Activated T-cell treated with anti-CD3 and anti-CD28 coated beads, Interleukin-2, amount 50 U/mL, for 72 hours (primary cell): ENCODE results near the gene GNPTG. TPM values are rescaled to one million over a fixed set of nuclear protein-coding genes. Genes with fewer than 3 reads are reported as not detected.

ENCODE experiments used
- ATAC-seq, 2 donors: fragments of 150-1000 bp; cut with Tn5 transposase; replicated peaks in 1 of 2; 2 replicates each; pipeline ENCODE4 v1.10.0; 2021; ENCODE audit warnings: moderate library complexity in 2 of 2, mild to moderate bottlenecking in 1 of 2
- DNase-seq, 2 donors: peaks; one replicate each; pipeline ENCODE4 v3.0.0; 2021 to 2022; ENCODE audit warnings: mixed read lengths in 1 of 2
- H3K27ac Mint-ChIP-seq: one replicate; pipeline ENCODE4 v1.8.0; 2022; ENCODE audit warnings: mild to moderate bottlenecking, moderate library complexity, mixed read lengths
- H3K27me3 Mint-ChIP-seq: one replicate; pipeline ENCODE4 v1.8.0; 2022; ENCODE audit warnings: low read depth, mixed read lengths
- H3K36me3 Mint-ChIP-seq, 2 donors: one replicate each; pipeline ENCODE4 v1.8.0; 2022; ENCODE audit warnings: mixed read lengths in 2 of 2, mild to moderate bottlenecking in 1 of 2; ENCODE audit not compliant: insufficient read depth in 2 of 2
- H3K4me1 Mint-ChIP-seq: one replicate; pipeline ENCODE4 v1.8.0; 2022; ENCODE audit warnings: low read depth, mixed read lengths
- H3K4me3 Mint-ChIP-seq, 2 donors: one replicate each; pipeline ENCODE4 v1.8.0; 2022; ENCODE audit warnings: mild to moderate bottlenecking in 2 of 2, mixed read lengths in 2 of 2, moderate library complexity in 2 of 2
- H3K9me3 Mint-ChIP-seq, 2 donors: one replicate each; pipeline ENCODE4 v1.8.0; 2022; ENCODE audit warnings: mixed read lengths in 2 of 2
- total RNA-seq, 2 donors: library from RNA; stranded (reverse); gene quantifications; one replicate each; pipeline ENCODE4 v1.2.3, GENCODE V29; 2022

Gene GNPTG
- 10 to 100 TPM; 22.1 to 23.8 TPM for total RNA-seq

GRCh38 chr16:1351582-1352362 lies at the start of gene GNPTG, which contains the start of gene TSR3:
TSS of gene GNPTG (plus strand) at chr16:1351931. CDS start at chr16:1351966, 35 bp downstream.
TSS of gene TSR3 (minus strand) at chr16:1351878. CDS start at chr16:1351804, 74 bp downstream.
- ATAC-seq: peak; percentile 93 to 95
- H3K4me3 Mint-ChIP-seq: peak within 1 kb of the TSS; percentile 87 to 94
- H3K4me1 Mint-ChIP-seq: peaks cover 38% of the 10 kb centered on the region
- DNase-seq: peak; percentile 91 to 93
- no peaks in the 10 kb centered on the region for H3K36me3 Mint-ChIP-seq
- H3K27me3 Mint-ChIP-seq: no peaks in the 10 kb centered on the region
- H3K27ac Mint-ChIP-seq: peak within 1 kb of the TSS; percentile 97
- H3K9me3 Mint-ChIP-seq: no peaks in the 10 kb centered on the region

- no peaks in the 10 kb centered on the region for H3K9me3 Mint-ChIP-seq
These were observed 45.9 kb upstream of the GNPTG start for GRCh38 chr16:1305823-1306222.

DNA sequence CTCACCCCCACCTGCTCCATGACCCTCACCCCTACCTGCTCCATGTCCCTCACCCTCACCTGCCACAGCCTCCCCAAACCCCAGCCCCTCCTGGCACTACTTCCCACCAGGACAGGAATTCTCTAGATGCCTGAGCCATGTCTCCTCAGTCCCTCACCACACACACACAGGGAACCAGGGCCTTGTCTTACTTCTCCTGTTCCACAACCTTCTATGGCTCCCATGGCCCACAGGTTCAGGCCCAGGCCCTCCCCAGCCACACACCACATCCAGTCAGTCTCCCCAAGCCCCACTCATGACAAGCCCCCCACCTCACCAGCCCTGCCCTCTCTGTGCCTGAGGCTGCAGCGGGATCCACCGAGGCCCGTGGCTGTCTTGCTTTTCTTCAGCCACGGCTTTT lies 45.4 kb upstream of the GNPTG start:
- Mint-ChIP-seq H3K9me3 (no peaks in the 10 kb centered on the region), H3K36me3 (peaks cover 14 to 16% of the 10 kb centered on the region in 2 donors), H3K27me3 (no peaks in the 10 kb centered on the region), H3K4me3 (peak overlapping the region in 1 of 2 donors; percentile 49), H3K27ac (peak overlapping the region; percentile 75), H3K4me1 (peaks cover 43% of the 10 kb centered on the region)
- DNase-seq (no peak), ATAC-seq (no peak)

More at GRCh38 chr16:1305823-1306222, 45.9 kb upstream of the GNPTG start:
- no peak for ATAC-seq
- peaks cover 14 to 16% of the 10 kb centered on the region in 2 donors for H3K36me3 Mint-ChIP-seq
- H3K27ac Mint-ChIP-seq: no peak overlapping the region
- H3K4me1 Mint-ChIP-seq: peaks cover 38% of the 10 kb centered on the region
- H3K27me3 Mint-ChIP-seq: no peaks in the 10 kb centered on the region
- DNase-seq: no peak
- no peak overlapping the region for H3K4me3 Mint-ChIP-seq

DNA sequence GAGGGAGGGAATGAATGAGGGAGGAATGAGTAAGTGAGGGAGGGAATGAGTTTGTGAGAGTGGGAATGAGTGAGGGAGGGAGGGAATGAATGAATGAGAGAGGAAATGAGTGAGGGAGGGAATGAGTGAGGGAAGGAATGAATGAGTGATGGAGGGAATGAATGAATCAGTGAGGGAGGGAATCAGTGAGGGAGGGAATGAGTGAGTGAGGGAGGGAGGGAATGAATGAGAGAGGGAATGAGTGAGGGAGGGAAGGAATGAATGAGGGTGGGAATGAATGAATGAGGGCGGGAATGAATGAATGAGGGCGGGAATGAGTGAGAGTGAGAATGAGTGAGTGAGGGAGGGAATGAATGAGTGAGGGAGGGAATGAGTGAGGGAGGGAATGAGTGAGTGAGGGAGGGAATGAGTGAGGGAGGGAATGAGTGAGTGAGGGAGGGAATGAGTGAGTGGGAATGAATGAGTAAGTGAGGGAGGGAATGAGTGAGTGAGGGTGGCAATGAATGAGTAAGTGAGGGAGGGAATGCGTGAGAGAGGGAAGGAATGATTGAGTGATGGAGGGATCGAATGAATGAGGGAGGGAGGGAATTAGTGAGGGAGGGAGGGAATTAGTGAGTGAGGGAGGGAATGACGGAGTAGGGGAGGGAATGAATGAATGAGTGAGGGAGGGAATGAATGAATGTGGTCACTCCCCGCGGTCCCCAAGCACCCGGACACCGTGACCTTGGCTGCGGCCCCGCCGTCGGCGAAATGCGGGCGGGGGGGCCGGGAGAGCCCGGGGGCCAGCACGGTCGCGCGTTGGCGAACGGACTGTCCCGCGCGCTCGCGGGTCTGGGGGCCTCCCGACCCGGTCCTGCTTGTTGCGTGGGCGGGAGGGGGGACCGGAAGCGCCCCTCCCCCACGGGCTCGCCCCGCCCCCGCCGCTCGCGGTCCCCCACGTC lies 43.4 kb upstream of the GNPTG start:
- peak; percentile 39 to 45 for ATAC-seq
- no peaks in the 10 kb centered on the region for H3K27me3 Mint-ChIP-seq
- peaks cover 56% of the 10 kb centered on the region for H3K4me1 Mint-ChIP-seq
- no peak for DNase-seq
- H3K4me3 Mint-ChIP-seq: peak overlapping the region; percentile 86 to 90
- no peaks in the 10 kb centered on the region for H3K9me3 Mint-ChIP-seq
- H3K36me3 Mint-ChIP-seq: peaks cover 14 to 16% of the 10 kb centered on the region in 2 donors
- peak overlapping the region; percentile 99 for H3K27ac Mint-ChIP-seq

- Mint-ChIP-seq H3K4me1 (peaks cover 47% of the 10 kb centered on the region), H3K9me3 (no peaks in the 10 kb centered on the region), H3K27me3 (no peaks in the 10 kb centered on the region), H3K4me3 (peak within 1 kb of the TSS; percentile 94 to 96), H3K36me3 (peaks cover 14 to 16% of the 10 kb centered on the region in 2 donors), H3K27ac (peak within 1 kb of the TSS; percentile 99)
- peak; percentile 75 to 79 for ATAC-seq
- peak; percentile 97 for DNase-seq
These were observed 42.5 kb upstream of the GNPTG start, which contains the start of gene UBE2I for GRCh38 chr16:1308977-1309885. TSS of gene UBE2I (plus strand) at chr16:1309636. CDS start at chr16:1314031, 4,395 bp downstream.

GRCh38 chr16:1309888-1310831 lies 41.6 kb upstream of the GNPTG start:
- DNase-seq: peak; percentile 67 to 75
- no peaks in the 10 kb centered on the region for H3K27me3 Mint-ChIP-seq
- peak overlapping the region; percentile 94 to 96 for H3K4me3 Mint-ChIP-seq
- no peaks in the 10 kb centered on the region for H3K9me3 Mint-ChIP-seq
- H3K4me1 Mint-ChIP-seq: peaks cover 37% of the 10 kb centered on the region
- ATAC-seq: peak; percentile 19 to 32
- peak overlapping the region; percentile 95 for H3K27ac Mint-ChIP-seq
- H3K36me3 Mint-ChIP-seq: peaks cover 14 to 16% of the 10 kb centered on the region in 2 donors

GRCh38 chr16:1310832-1311200 lies 40.9 kb upstream of the GNPTG start:
- Mint-ChIP-seq H3K27me3 (no peaks in the 10 kb centered on the region), H3K36me3 (peaks cover 14 to 16% of the 10 kb centered on the region in 2 donors)
- ATAC-seq: no peak

GRCh38 chr16:1311212-1311737 lies 40.5 kb upstream of the GNPTG start:
- Mint-ChIP-seq H3K9me3 (no peaks in the 10 kb centered on the region), H3K4me3 (peak overlapping the region; percentile 94 to 96), H3K36me3 (peaks cover 13 to 17% of the 10 kb centered on the region in 2 donors), H3K27me3 (no peaks in the 10 kb centered on the region), H3K27ac (peak overlapping the region; percentile 95), H3K4me1 (peaks cover 31% of the 10 kb centered on the region)
- ATAC-seq: no peak
- DNase-seq: no peak

More at GRCh38 chr16:1310832-1311200, 40.9 kb upstream of the GNPTG start:
- Mint-ChIP-seq H3K9me3 (no peaks in the 10 kb centered on the region), H3K27ac (peak overlapping the region; percentile 95), H3K4me3 (peak overlapping the region; percentile 94 to 96), H3K4me1 (peaks cover 34% of the 10 kb centered on the region)
- peak; percentile 43 to 53 for DNase-seq

DNA sequence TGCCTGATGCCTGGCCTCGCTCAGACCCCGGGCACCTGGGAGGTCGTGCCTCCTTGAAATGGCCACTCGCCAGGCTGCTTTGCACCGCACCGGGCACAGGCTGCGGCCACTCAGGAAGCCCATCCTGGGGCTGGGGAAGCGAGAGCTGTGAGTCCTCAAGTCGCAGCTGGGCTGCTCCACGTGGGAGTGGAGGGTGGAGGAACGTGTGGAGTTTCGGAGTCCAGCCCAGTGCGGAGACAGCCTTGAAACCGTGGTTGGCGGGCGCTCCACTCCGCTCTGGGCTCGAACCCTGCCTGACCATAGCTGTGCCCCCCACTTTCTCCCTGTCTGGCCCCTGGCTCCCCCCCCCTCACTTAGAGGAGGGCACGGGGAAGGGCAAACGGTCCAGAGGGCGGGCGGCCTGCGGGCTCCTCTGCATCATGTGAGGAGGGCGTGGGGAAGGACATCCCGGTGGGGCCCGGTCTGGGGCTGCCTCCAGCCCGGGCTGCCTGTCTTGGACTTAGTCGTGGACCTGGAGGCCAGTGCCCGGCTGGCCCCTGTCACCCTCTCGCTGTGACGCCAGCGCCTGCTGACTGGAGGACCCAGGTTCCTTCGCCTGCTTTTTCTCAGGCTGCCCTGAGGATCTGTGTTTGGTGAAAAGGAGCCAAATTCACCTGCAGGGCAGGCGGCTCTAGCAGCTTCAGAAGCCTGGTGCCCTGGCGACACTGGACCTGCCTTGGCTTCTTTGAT lies 39.8 kb upstream of the GNPTG start:
- Mint-ChIP-seq H3K4me3 (peak overlapping the region; percentile 94 to 96), H3K36me3 (peaks cover 12 to 23% of the 10 kb centered on the region in 2 donors), H3K27ac (no peak overlapping the region), H3K27me3 (no peaks in the 10 kb centered on the region), H3K4me1 (peaks cover 27% of the 10 kb centered on the region), H3K9me3 (no peaks in the 10 kb centered on the region)
- ATAC-seq: no peak
- DNase-seq: no peak

GRCh38 chr16:1312467-1312816 lies 39.3 kb upstream of the GNPTG start:
- no peaks in the 10 kb centered on the region for H3K27me3 Mint-ChIP-seq
- H3K36me3 Mint-ChIP-seq: peaks cover 12 to 26% of the 10 kb centered on the region in 2 donors
- H3K4me3 Mint-ChIP-seq: peak overlapping the region; percentile 36 to 45
- ATAC-seq (no peak), DNase-seq (no peak)
- H3K4me1 Mint-ChIP-seq: peaks cover 27% of the 10 kb centered on the region
- H3K27ac Mint-ChIP-seq: peak overlapping the region; percentile 38
- no peaks in the 10 kb centered on the region for H3K9me3 Mint-ChIP-seq

- peak overlapping the region; percentile 20 for H3K27ac Mint-ChIP-seq
- ATAC-seq (no peak), DNase-seq (no peak)
- peak overlapping the region; percentile 24 to 32 for H3K4me3 Mint-ChIP-seq
- H3K36me3 Mint-ChIP-seq: peaks cover 11 to 27% of the 10 kb centered on the region in 2 donors
- H3K27me3 Mint-ChIP-seq: no peaks in the 10 kb centered on the region
- H3K9me3 Mint-ChIP-seq: no peaks in the 10 kb centered on the region
- H3K4me1 Mint-ChIP-seq: peaks cover 27% of the 10 kb centered on the region
These were observed 38.8 kb upstream of the GNPTG start for GRCh38 chr16:1312903-1313302.
